SHP77 treated with DMSO at 0.1 percent for 48 hours (cell line): ENCODE data around the gene GPR151.

Source experiments
- DNase-seq: peaks from one replicate; lab custom pipeline; 2025; lab: John Stamatoyannopoulos, UW

Gene GPR151

GRCh38 chr5:146520731-146521130 lies 4.7 kb upstream of the GPR151 start:
- DNase-seq: no peak

GRCh38 chr5:146519554-146519953 lies 3.6 kb upstream of the GPR151 start:
- DNase-seq: no peak

GRCh38 chr5:146515473-146516150 lies 378 bp downstream of the GPR151 start:
- no peak for DNase-seq

- DNase-seq: no peak
These were observed 1.4 kb downstream of the GPR151 start for GRCh38 chr5:146514575-146514974.

GRCh38 chr5:146513462-146513861 lies 2.5 kb downstream of the GPR151 start:
- no peak for DNase-seq

- no peak for DNase-seq
These were observed 5.3 kb downstream of the GPR151 start for GRCh38 chr5:146510559-146511125.

GRCh38 chr5:146507428-146507827 lies 8.6 kb downstream of the GPR151 start:
- no peak for DNase-seq

GRCh38 chr5:146499680-146500079 lies 16.3 kb downstream of the GPR151 start:
- DNase-seq: no peak

GRCh38 chr5:146494656-146495055 lies 21.3 kb downstream of the GPR151 start:
- no peak for DNase-seq

GRCh38 chr5:146490089-146490843 lies 25.7 kb downstream of the GPR151 start:
- no peak for DNase-seq

GRCh38 chr5:146484714-146485391 lies 31.1 kb downstream of the GPR151 start:
- no peak for DNase-seq

GRCh38 chr5:146482775-146483174 lies 33.2 kb downstream of the GPR151 start:
- no peak for DNase-seq

- DNase-seq: no peak
These were observed 40.1 kb downstream of the GPR151 start for GRCh38 chr5:146475906-146476305.

GRCh38 chr5:146475190-146475780 lies 40.7 kb downstream of the GPR151 start:
- DNase-seq: no peak

GRCh38 chr5:146474065-146474464 lies 41.9 kb downstream of the GPR151 start:
- no peak for DNase-seq

GRCh38 chr5:146467760-146468159 lies 48.2 kb downstream of the GPR151 start:
- no peak for DNase-seq

GRCh38 chr5:146466521-146467349 lies 49.3 kb downstream of the GPR151 start:
- DNase-seq: no peak

GRCh38 chr5:146463446-146463845 lies 52.5 kb downstream of the GPR151 start:
- DNase-seq: no peak
